SK-N-MC (cell line): Measurements from ENCODE around the gene SLC9A3.

Experiments used
- DNase-seq: peaks from one replicate; pipeline ENCODE4 v3.0.0-alpha.2; 2011; ENCODE audit warnings: low read depth, low spot score
- H3K27ac ChIP-seq: fragments of 200-600 bp; sonication (generic); 2 replicates; pipeline ENCODE4 v1.5.1; 2016; ENCODE audit warnings: mixed run types
- H3K36me3 ChIP-seq: fragments of 200-600 bp; sonication (generic); 2 replicates; pipeline ENCODE4 v1.6.1; 2017; ENCODE audit warnings: antibody characterized with exemption, low read length, mixed read lengths; ENCODE audit not compliant: insufficient read depth
- H3K4me3 ChIP-seq: fragments of 200-600 bp; sonication (generic); 2 replicates; pipeline ENCODE4 v1.5.1; 2016
- H3K9ac ChIP-seq: fragments of 200-600 bp; sonication (generic); 2 replicates; pipeline ENCODE4 v1.8.0; 2017; ENCODE audit warnings: mixed run types, mixed read lengths; ENCODE audit not compliant: insufficient read length
- H3K9me3 ChIP-seq: fragments of 200-600 bp; sonication (generic); 2 replicates; pipeline ENCODE4 v1.6.1; 2017; ENCODE audit warnings: low read depth, mild to moderate bottlenecking, antibody characterized with exemption, low read length, moderate library complexity, mixed read lengths
- EZH2 ChIP-seq: fragments of 200-600 bp; sonication (generic); IDR thresholded peaks from one replicate; pipeline ENCODE4 v1.6.1; 2017; ENCODE audit warnings: antibody characterized with exemption
- FOXP2 ChIP-seq: optimal IDR thresholded peaks from 2 replicates; pipeline ENCODE3; 2011; ENCODE audit warnings: mild to moderate bottlenecking, moderate library complexity; ENCODE audit not compliant: insufficient read depth; ENCODE audit errors: extremely low read length, control extremely low read depth
- POLR2AphosphoS5 ChIP-seq: IDR thresholded peaks from 2 replicates; pipeline ENCODE4 v1.6.1; 2012; ENCODE audit warnings: mild to moderate bottlenecking, low read depth, low read length, borderline replicate concordance

SLC9A3 gene

DNA sequence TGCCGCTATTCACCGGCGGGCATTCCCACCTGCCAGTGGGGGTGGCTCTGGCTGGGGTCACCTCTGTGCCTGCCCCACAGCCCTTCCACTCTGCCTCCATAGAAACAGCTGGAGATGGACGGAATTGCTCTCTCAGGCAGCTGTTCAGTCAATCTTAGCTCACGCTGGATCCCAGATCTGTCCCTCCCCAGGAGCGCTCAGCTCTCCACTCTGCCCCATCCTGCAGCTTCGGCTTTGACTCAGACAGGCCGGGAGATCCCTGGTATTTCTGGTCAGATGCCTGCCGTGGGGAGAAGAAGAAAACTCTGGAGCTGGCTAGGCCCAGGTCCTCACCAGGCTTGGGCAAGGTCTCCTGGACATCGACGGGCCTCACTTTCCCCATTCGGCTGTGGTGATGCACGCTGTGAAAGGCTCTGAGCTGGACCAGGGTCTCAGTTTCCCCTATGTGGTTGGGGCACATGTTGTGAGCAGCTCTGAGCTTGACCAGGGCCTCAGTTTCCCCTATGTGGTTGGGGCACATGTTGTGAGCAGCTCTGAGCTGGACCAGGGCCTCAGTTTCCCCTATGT lies 7.6 kb upstream of the SLC9A3 start:
- H3K27ac ChIP-seq = no peak overlapping the region

GRCh38 chr5:531101-531748 lies 7.0 kb upstream of the SLC9A3 start:
- Histone ChIP-seq H3K27ac (no peak overlapping the region), H3K36me3 (no peaks in the 10 kb centered on the region), H3K9me3 (no peaks in the 10 kb centered on the region), H3K4me3 (no peak overlapping the region), H3K9ac (no peak overlapping the region)
- DNase-seq = no peak
- TF ChIP-seq POLR2AphosphoS5 = no peak
- no peak for TF ChIP-seq FOXP2
- no peak for TF ChIP-seq EZH2

More for the DNA sequence above, 7.6 kb upstream of the SLC9A3 start:
- H3K4me3 ChIP-seq = no peak overlapping the region
- no peak for DNase-seq
- TF ChIP-seq FOXP2 (no peak), EZH2 (no peak), POLR2AphosphoS5 (no peak)
- H3K9me3 ChIP-seq = no peaks in the 10 kb centered on the region
- H3K9ac ChIP-seq = no peak overlapping the region
- no peaks in the 10 kb centered on the region for H3K36me3 ChIP-seq

DNA sequence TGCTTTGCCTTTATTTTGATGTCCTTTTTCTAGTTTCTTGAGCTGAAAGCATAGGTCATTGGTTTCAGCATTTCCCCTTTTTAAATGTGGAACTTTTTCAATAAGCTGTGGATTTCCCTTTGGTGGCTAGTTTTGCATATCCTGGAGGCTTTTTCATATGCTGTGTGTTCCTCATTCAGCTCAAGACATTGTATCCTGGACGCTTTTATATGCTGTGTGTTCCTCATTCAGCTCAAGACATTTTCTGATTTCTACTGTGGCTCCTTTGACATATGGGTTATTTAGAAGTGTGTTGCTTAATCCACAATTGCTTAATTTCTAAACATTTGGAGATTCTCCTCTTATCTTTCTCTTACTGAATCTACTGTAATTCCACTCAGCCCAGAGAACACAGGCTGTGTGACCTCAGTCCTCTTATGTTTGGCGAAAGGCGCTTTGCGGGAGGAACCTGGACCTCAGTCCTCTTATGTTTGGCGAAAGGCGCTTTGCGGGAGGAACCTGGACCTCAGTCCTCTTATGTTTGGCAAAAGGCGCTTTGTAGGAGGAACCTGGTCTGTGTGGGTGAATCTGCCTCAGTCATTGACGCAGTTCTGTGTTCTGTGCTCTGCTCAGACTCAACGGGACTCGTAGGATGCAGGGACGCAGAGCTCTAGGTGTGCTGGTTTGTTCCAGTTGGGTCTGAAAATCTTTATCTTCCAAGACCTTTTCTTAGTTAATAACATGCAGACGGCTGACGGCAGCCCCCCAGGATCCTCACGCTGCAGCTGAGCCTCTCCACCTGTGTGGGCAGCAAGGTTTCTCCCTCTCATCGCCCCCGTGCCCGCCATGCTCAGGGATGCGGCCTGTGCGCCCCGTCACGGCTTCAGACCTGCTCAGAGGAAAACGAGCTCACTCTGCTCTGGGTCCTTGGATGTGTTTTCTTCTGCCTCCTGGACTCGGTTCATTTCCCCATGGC lies 6.0 kb upstream of the SLC9A3 start:
- TF ChIP-seq FOXP2 (no peak), POLR2AphosphoS5 (no peak), EZH2 (no peak)
- Histone ChIP-seq H3K4me3 (no peak overlapping the region), H3K9ac (no peak overlapping the region), H3K27ac (no peak overlapping the region), H3K9me3 (no peaks in the 10 kb centered on the region), H3K36me3 (no peaks in the 10 kb centered on the region)
- no peak for DNase-seq

GRCh38 chr5:528629-529511 lies 4.6 kb upstream of the SLC9A3 start:
- TF ChIP-seq EZH2 (peak; percentile 74), POLR2AphosphoS5 (no peak)
- Histone ChIP-seq H3K36me3 (no peaks in the 10 kb centered on the region), H3K27ac (no peak overlapping the region), H3K4me3 (no peak overlapping the region), H3K9me3 (no peaks in the 10 kb centered on the region), H3K9ac (no peak overlapping the region)
- DNase-seq = no peak

GRCh38 chr5:527646-528628 lies 3.7 kb upstream of the SLC9A3 start:
- no peak overlapping the region for H3K27ac ChIP-seq
- TF ChIP-seq POLR2AphosphoS5 = no peak
- no peak for TF ChIP-seq FOXP2
- TF ChIP-seq EZH2 = no peak
- H3K4me3 ChIP-seq = no peak overlapping the region
- no peak overlapping the region for H3K9ac ChIP-seq
- no peaks in the 10 kb centered on the region for H3K36me3 ChIP-seq
- no peak for DNase-seq
- no peaks in the 10 kb centered on the region for H3K9me3 ChIP-seq

- no peak overlapping the region for H3K9ac ChIP-seq
- no peak overlapping the region for H3K27ac ChIP-seq
- DNase-seq = no peak
- H3K4me3 ChIP-seq = no peak overlapping the region
- H3K9me3 ChIP-seq = no peaks in the 10 kb centered on the region
- no peaks in the 10 kb centered on the region for H3K36me3 ChIP-seq
- TF ChIP-seq EZH2 = no peak
- no peak for TF ChIP-seq FOXP2
- TF ChIP-seq POLR2AphosphoS5 = no peak
These were observed 2.3 kb upstream of the SLC9A3 start for GRCh38 chr5:526456-527088.

GRCh38 chr5:525916-526315 lies 1.7 kb upstream of the SLC9A3 start:
- Histone ChIP-seq H3K36me3 (no peaks in the 10 kb centered on the region), H3K27ac (no peak overlapping the region), H3K9ac (no peak overlapping the region), H3K9me3 (no peaks in the 10 kb centered on the region), H3K4me3 (no peak overlapping the region)
- no peak for DNase-seq
- TF ChIP-seq EZH2 (no peak), POLR2AphosphoS5 (no peak), FOXP2 (no peak)
